GM23338 (cell line): ENCODE results near the gene TOMM20L.

Experiments used
- CREB1 ChIP-seq: fragments of 250-450 bp; sonication (Bioruptor Pico); IDR thresholded peaks from 2 replicates; pipeline ENCODE4 v1.5.0; 2020; ENCODE audit warnings: low read depth, mild to moderate bottlenecking, moderate library complexity
- EZH2 ChIP-seq: fragments of 200-600 bp; sonication (generic); IDR thresholded peaks from one replicate; pipeline ENCODE4 v1.8.0; 2017; ENCODE audit warnings: antibody characterized with exemption, mild to moderate bottlenecking, low read depth; ENCODE audit not compliant: unreplicated experiment
- EZH2phosphoT487 ChIP-seq: fragments of 200-600 bp; sonication (generic); IDR thresholded peaks from one replicate; pipeline ENCODE4 v1.8.1; 2018; ENCODE audit warnings: antibody characterized with exemption; ENCODE audit not compliant: unreplicated experiment
- JUNB ChIP-seq: IDR thresholded peaks from one replicate; pipeline ENCODE4 v1.6.1; 2016; ENCODE audit warnings: antibody characterized with exemption; ENCODE audit not compliant: unreplicated experiment
- POLR2AphosphoS5 ChIP-seq: IDR thresholded peaks from 2 replicates; pipeline ENCODE4 v1.6.1; 2016; ENCODE audit warnings: antibody characterized with exemption, low read depth
- ZNF114 ChIP-seq: fragments of 250-450 bp; sonication (Bioruptor Pico); IDR thresholded peaks from 2 replicates; pipeline ENCODE4 v1.5.0; 2020; ENCODE audit warnings: mild to moderate bottlenecking, moderate library complexity
- ZNF331 ChIP-seq: fragments of 250-450 bp; sonication (Bioruptor Pico); IDR thresholded peaks from 2 replicates; pipeline ENCODE4 v1.5.0; 2020; ENCODE audit warnings: low read depth, mild to moderate bottlenecking, moderate library complexity
- TF ChIP-seq, protein P1 (sequence below), 2 experiments: fragments of 200-600 bp in 1 of 2; sonication (generic) in 1 of 2; conservative IDR thresholded peaks; 2 replicates each; pipeline versions ENCODE4 v1.5.1 to v1.6.1; 2016 to 2017; ENCODE audit warnings: antibody characterized with exemption in 2 of 2, low read depth in 2 of 2, mild to moderate bottlenecking in 2 of 2, moderate library complexity in 1 of 2
- TF ChIP-seq, protein P2 (sequence below): IDR thresholded peaks from one replicate; pipeline ENCODE4 v1.6.1; 2018; ENCODE audit warnings: antibody characterized with exemption; ENCODE audit not compliant: unreplicated experiment

DNA sequence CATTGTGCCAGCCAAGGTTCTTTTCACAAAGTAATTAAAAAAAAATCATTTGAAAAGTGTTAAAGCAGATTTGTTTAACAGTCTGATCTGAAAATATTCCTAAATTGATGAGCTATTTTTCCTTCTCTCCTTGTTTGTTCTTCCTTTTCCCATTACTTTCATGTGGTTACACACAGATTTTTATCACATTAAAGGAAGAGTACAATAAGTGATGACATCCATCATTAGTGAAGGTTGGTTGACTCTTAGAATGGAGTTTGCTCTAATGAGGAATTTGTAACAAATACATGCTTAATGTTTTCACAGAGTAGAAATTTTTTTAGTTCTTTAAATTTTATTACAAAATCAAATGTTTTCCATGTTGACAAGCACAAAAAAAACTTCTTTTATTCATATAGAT is 18.9 kb upstream of the TOMM20L start:
- TF ChIP-seq, protein P1, sequence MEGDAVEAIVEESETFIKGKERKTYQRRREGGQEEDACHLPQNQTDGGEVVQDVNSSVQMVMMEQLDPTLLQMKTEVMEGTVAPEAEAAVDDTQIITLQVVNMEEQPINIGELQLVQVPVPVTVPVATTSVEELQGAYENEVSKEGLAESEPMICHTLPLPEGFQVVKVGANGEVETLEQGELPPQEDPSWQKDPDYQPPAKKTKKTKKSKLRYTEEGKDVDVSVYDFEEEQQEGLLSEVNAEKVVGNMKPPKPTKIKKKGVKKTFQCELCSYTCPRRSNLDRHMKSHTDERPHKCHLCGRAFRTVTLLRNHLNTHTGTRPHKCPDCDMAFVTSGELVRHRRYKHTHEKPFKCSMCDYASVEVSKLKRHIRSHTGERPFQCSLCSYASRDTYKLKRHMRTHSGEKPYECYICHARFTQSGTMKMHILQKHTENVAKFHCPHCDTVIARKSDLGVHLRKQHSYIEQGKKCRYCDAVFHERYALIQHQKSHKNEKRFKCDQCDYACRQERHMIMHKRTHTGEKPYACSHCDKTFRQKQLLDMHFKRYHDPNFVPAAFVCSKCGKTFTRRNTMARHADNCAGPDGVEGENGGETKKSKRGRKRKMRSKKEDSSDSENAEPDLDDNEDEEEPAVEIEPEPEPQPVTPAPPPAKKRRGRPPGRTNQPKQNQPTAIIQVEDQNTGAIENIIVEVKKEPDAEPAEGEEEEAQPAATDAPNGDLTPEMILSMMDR (conservative IDR thresholded peaks at IDR 0.05; ENCODE audit: low read depth in 2 of 2): no peak
- TF ChIP-seq, protein P2, sequence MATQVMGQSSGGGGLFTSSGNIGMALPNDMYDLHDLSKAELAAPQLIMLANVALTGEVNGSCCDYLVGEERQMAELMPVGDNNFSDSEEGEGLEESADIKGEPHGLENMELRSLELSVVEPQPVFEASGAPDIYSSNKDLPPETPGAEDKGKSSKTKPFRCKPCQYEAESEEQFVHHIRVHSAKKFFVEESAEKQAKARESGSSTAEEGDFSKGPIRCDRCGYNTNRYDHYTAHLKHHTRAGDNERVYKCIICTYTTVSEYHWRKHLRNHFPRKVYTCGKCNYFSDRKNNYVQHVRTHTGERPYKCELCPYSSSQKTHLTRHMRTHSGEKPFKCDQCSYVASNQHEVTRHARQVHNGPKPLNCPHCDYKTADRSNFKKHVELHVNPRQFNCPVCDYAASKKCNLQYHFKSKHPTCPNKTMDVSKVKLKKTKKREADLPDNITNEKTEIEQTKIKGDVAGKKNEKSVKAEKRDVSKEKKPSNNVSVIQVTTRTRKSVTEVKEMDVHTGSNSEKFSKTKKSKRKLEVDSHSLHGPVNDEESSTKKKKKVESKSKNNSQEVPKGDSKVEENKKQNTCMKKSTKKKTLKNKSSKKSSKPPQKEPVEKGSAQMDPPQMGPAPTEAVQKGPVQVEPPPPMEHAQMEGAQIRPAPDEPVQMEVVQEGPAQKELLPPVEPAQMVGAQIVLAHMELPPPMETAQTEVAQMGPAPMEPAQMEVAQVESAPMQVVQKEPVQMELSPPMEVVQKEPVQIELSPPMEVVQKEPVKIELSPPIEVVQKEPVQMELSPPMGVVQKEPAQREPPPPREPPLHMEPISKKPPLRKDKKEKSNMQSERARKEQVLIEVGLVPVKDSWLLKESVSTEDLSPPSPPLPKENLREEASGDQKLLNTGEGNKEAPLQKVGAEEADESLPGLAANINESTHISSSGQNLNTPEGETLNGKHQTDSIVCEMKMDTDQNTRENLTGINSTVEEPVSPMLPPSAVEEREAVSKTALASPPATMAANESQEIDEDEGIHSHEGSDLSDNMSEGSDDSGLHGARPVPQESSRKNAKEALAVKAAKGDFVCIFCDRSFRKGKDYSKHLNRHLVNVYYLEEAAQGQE: no peak
- TF ChIP-seq EZH2phosphoT487 (no peak), JUNB (no peak), EZH2 (no peak), ZNF114 (CRISPR knock-in tag) (no peak), CREB1 (no peak), ZNF331 (CRISPR knock-in tag) (no peak), POLR2AphosphoS5 (no peak)
